OCI-LY7 (cell line): ENCODE results near the gene VNN1.

ENCODE experiments used
- CTCF ChIP-seq: fragments of 200-600 bp; sonication (generic); conservative IDR thresholded peaks from 2 replicates; pipeline ENCODE4 v1.5.1; 2014; ENCODE audit warnings: mild to moderate bottlenecking, antibody characterized with exemption, low read length, moderate library complexity, mixed read lengths
- EZH2phosphoT487 ChIP-seq: fragments of 200-600 bp; sonication (generic); IDR thresholded peaks from 2 replicates; pipeline ENCODE4 v1.6.1; 2018; ENCODE audit warnings: low read depth, borderline replicate concordance, mild to moderate bottlenecking, mixed run types, antibody characterized with exemption, low read length, moderate library complexity, mixed read lengths

- TF ChIP-seq CTCF, result no peak
- no peak for TF ChIP-seq EZH2phosphoT487
Observed at GRCh38 chr6:132698608-132699007, 15.2 kb downstream of the VNN1 start.
